ENCODE results near the gene CABYR.

CABYR gene

GRCh38 chr18:24138789-24139616, at the start of gene CABYR:
CABYR (plus strand) TSS chr18:24139062; CDS start chr18:24143115, 4,053 bp downstream.
- DNase-seq: peak; percentile 89

- no peak for DNase-seq
Measured at GRCh38 chr18:24089076-24089475, 49.8 kb upstream of the CABYR start.

GRCh38 chr18:24089515-24090337, 49.1 kb upstream of the CABYR start:
- DNase-seq: no peak

- DNase-seq: no peak
Measured at GRCh38 chr18:24090876-24091275, 48.0 kb upstream of the CABYR start.

- no peak for DNase-seq
Measured at GRCh38 chr18:24094561-24094960, 44.3 kb upstream of the CABYR start.

- DNase-seq: no peak
Measured at GRCh38 chr18:24095976-24096375, 42.9 kb upstream of the CABYR start.

GRCh38 chr18:24103320-24104021, 35.4 kb upstream of the CABYR start:
- DNase-seq: no peak

- no peak for DNase-seq
Measured at GRCh38 chr18:24104486-24104885, 34.4 kb upstream of the CABYR start.

- DNase-seq: no peak
Measured at GRCh38 chr18:24108641-24109040, 30.2 kb upstream of the CABYR start.

GRCh38 chr18:24111936-24112335, 26.9 kb upstream of the CABYR start:
- no peak for DNase-seq

GRCh38 chr18:24112464-24112863, 26.4 kb upstream of the CABYR start:
- no peak for DNase-seq

GRCh38 chr18:24112874-24113615, 25.8 kb upstream of the CABYR start:
- DNase-seq: no peak

GRCh38 chr18:24114924-24115549, 23.8 kb upstream of the CABYR start:
- DNase-seq: no peak

- no peak for DNase-seq
Measured at GRCh38 chr18:24115628-24116027, 23.2 kb upstream of the CABYR start.

GRCh38 chr18:24118750-24119577, 19.9 kb upstream of the CABYR start:
- peak; percentile 68 for DNase-seq

GRCh38 chr18:24120676-24121075, 18.2 kb upstream of the CABYR start:
- DNase-seq: no peak

- no peak for DNase-seq
Measured at GRCh38 chr18:24121625-24122024, 17.2 kb upstream of the CABYR start.

GRCh38 chr18:24126155-24126961, 12.5 kb upstream of the CABYR start:
- DNase-seq: no peak

GRCh38 chr18:24127735-24128134, 11.1 kb upstream of the CABYR start:
- DNase-seq: no peak

GRCh38 chr18:24128700-24129099, 10.2 kb upstream of the CABYR start:
- DNase-seq: no peak
